NB4 (cell line): ENCODE measurements around the gene MIB1.

ENCODE experiments used
- CTCF ChIP-seq: IDR thresholded peaks from one replicate; pipeline ENCODE4 v1.5.1; 2012; ENCODE audit warnings: low read depth, low read length
- MAX ChIP-seq: IDR thresholded peaks from 2 replicates; pipeline ENCODE4 v1.6.1; 2011; ENCODE audit warnings: low read depth, low read length
- MYC ChIP-seq: IDR thresholded peaks from 2 replicates; pipeline ENCODE4 v1.6.1; 2011; ENCODE audit warnings: low read depth, low read length
- POLR2A ChIP-seq: IDR thresholded peaks from 2 replicates; pipeline ENCODE4 v1.6.1; 2011; ENCODE audit warnings: mild to moderate bottlenecking; ENCODE audit not compliant: insufficient read length; ENCODE audit errors: extremely low read depth

DNA sequence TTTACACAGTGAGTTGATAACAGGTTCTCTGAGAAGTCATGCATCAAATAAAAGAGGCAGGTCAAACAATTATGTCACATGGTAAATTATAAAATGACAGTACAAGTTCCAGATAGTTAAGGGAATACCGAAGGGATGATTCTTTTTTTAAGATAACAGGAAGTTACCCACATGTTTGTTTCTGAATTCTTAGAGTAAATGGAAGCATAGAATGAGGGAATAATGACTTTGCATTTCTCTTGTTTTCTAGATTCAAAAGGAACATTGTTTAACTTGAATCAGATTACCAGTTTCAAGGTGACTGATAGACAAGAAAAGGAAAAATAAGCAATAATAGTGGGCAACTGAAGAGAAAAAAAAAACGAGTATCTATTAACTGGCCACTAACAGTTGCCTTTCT is 124.5 kb downstream of the MIB1 start:
- TF ChIP-seq POLR2A (no peak), CTCF (no peak), MAX (no peak), MYC (no peak)
